ENCODE measurements around the gene ELL2. TPM values are rescaled to one million over a fixed set of nuclear protein-coding genes. Genes with fewer than 3 reads are reported as not detected.

The ELL2 gene
- total and polyA plus RNA-seq, 2 donors from 2014 or later = 10.1 to 37.2 TPM

- no peak for TF ChIP-seq CTCF (IDR thresholded peaks at IDR 0.05; ENCODE audit: borderline replicate concordance, extremely low read depth, insufficient read depth)
- no peaks in the 10 kb centered on the region for H3K4me1 ChIP-seq (ENCODE audit: control insufficient read depth in 2 of 3, insufficient read depth in 2 of 3, low read depth in 1 of 3, low read length in 3 of 3)
- no peak overlapping the region for H3K27ac ChIP-seq (ENCODE audit: low read depth in 2 of 2, low read length in 2 of 2)
- H3K36me3 ChIP-seq (ENCODE audit: control insufficient read depth in 2 of 3, insufficient read depth in 3 of 3, low read length in 3 of 3) = no peaks in the 10 kb centered on the region
- H3K9me3 ChIP-seq (ENCODE audit: control insufficient read depth in 2 of 3, insufficient read depth in 1 of 3, low read length in 3 of 3) = no peaks in the 10 kb centered on the region
- DNase-seq = no peak
- no peak overlapping the region for H3K4me3 ChIP-seq (ENCODE audit: low read length in 3 of 3)
- FAIRE-seq = no peak
- H3K27me3 ChIP-seq (ENCODE audit: control insufficient read depth, insufficient read depth, low read length) = no peaks in the 10 kb centered on the region
- intact Hi-C loops (cut with DNase I) = no loop called here
- no peak overlapping the region for H3K9ac ChIP-seq (ENCODE audit: low read length in 3 of 3)
Observed at GRCh38 chr5:95932941-95933340, 28.7 kb downstream of the ELL2 start.

- FAIRE-seq (no peak), DNase-seq (no peak)
- H3K27me3 ChIP-seq (ENCODE audit: control insufficient read depth, insufficient read depth, low read length) = no peaks in the 10 kb centered on the region
- no peak overlapping the region for H3K27ac ChIP-seq (ENCODE audit: low read depth in 2 of 2, low read length in 2 of 2)
- H3K9ac ChIP-seq (ENCODE audit: low read length in 3 of 3) = no peak overlapping the region
- no peaks in the 10 kb centered on the region for H3K36me3 ChIP-seq (ENCODE audit: control insufficient read depth in 2 of 3, insufficient read depth in 3 of 3, low read length in 3 of 3)
- intact Hi-C loops (cut with DNase I) = no loop called here
- H3K9me3 ChIP-seq (ENCODE audit: control insufficient read depth in 2 of 3, insufficient read depth in 1 of 3, low read length in 3 of 3) = no peaks in the 10 kb centered on the region
- no peak overlapping the region for H3K4me3 ChIP-seq (ENCODE audit: low read length in 3 of 3)
- H3K4me1 ChIP-seq (ENCODE audit: control insufficient read depth in 2 of 3, insufficient read depth in 2 of 3, low read depth in 1 of 3, low read length in 3 of 3) = no peaks in the 10 kb centered on the region
- no peak for TF ChIP-seq CTCF (IDR thresholded peaks at IDR 0.05; ENCODE audit: borderline replicate concordance, extremely low read depth, insufficient read depth)
Observed at GRCh38 chr5:95931079-95931833, 30.4 kb downstream of the ELL2 start.

GRCh38 chr5:95930141-95930930 is 31.3 kb downstream of the ELL2 start:
- Histone ChIP-seq H3K9me3 (ENCODE audit: control insufficient read depth in 2 of 3, insufficient read depth in 1 of 3, low read length in 3 of 3) (no peaks in the 10 kb centered on the region), H3K36me3 (ENCODE audit: control insufficient read depth in 2 of 3, insufficient read depth in 3 of 3, low read length in 3 of 3) (no peaks in the 10 kb centered on the region), H3K4me1 (ENCODE audit: control insufficient read depth in 2 of 3, insufficient read depth in 2 of 3, low read depth in 1 of 3, low read length in 3 of 3) (no peaks in the 10 kb centered on the region), H3K27ac (ENCODE audit: low read depth in 2 of 2, low read length in 2 of 2) (no peak overlapping the region), H3K9ac (ENCODE audit: low read length in 3 of 3) (no peak overlapping the region), H3K27me3 (ENCODE audit: control insufficient read depth, insufficient read depth, low read length) (no peaks in the 10 kb centered on the region), H3K4me3 (ENCODE audit: low read length in 3 of 3) (no peak overlapping the region)
- DNase-seq (no peak), FAIRE-seq (no peak)
- intact Hi-C loops (cut with DNase I) = no loop called here
- TF ChIP-seq CTCF (IDR thresholded peaks at IDR 0.05; ENCODE audit: borderline replicate concordance, extremely low read depth, insufficient read depth) = no peak
